Ishikawa (cell line): ENCODE measurements around the gene PAPSS2.

Experiments
- CREB1 ChIP-seq: IDR thresholded peaks from 2 replicates; pipeline ENCODE4 v1.6.1; 2012; ENCODE audit warnings: low read depth
- EGR1 ChIP-seq: IDR thresholded peaks from 2 replicates; pipeline ENCODE4 v1.6.1; 2012
- EP300 ChIP-seq: IDR thresholded peaks from 2 replicates; pipeline ENCODE4 v1.6.1; 2012; ENCODE audit warnings: borderline replicate concordance
- FOXM1 ChIP-seq: IDR thresholded peaks from 2 replicates; pipeline ENCODE4 v1.6.1; 2012; ENCODE audit warnings: low read depth, borderline replicate concordance
- MAX ChIP-seq: IDR thresholded peaks from 2 replicates; pipeline ENCODE4 v1.6.1; 2012
- NFIC ChIP-seq: IDR thresholded peaks from 2 replicates; pipeline ENCODE4 v1.6.1; 2012
- RAD21 ChIP-seq: IDR thresholded peaks from 2 replicates; pipeline ENCODE4 v1.6.1; 2012; ENCODE audit warnings: low read depth
- REST ChIP-seq: IDR thresholded peaks from 2 replicates; pipeline ENCODE4 v1.6.1; 2012; ENCODE audit warnings: low read depth, mild to moderate bottlenecking
- TAF1 ChIP-seq: IDR thresholded peaks from 2 replicates; pipeline ENCODE4 v1.6.1; 2012; ENCODE audit warnings: low read depth, mild to moderate bottlenecking
- TCF12 ChIP-seq: IDR thresholded peaks from 2 replicates; pipeline ENCODE4 v1.6.1; 2012; ENCODE audit warnings: low read depth
- TEAD4 ChIP-seq: IDR thresholded peaks from 2 replicates; pipeline ENCODE4 v1.6.1; 2012
- YY1 ChIP-seq: IDR thresholded peaks from 2 replicates; pipeline ENCODE4 v1.6.1; 2012; ENCODE audit warnings: low read depth
- ZBTB7A ChIP-seq: IDR thresholded peaks from 2 replicates; pipeline ENCODE4 v1.6.1; 2012; ENCODE audit warnings: low read depth
- TF ChIP-seq, protein P1 (sequence below): IDR thresholded peaks from 2 replicates; pipeline ENCODE4 v1.6.1; 2012

The PAPSS2 gene

GRCh38 chr10:87782721-87783120 is 123.0 kb downstream of the PAPSS2 start:
- TF ChIP-seq EGR1 (no peak), MAX (no peak), RAD21 (no peak), TCF12 (no peak), CREB1 (no peak), TAF1 (no peak), REST (no peak), YY1 (no peak), TEAD4 (no peak), ZBTB7A (no peak), NFIC (no peak)
- TF ChIP-seq, protein P1, sequence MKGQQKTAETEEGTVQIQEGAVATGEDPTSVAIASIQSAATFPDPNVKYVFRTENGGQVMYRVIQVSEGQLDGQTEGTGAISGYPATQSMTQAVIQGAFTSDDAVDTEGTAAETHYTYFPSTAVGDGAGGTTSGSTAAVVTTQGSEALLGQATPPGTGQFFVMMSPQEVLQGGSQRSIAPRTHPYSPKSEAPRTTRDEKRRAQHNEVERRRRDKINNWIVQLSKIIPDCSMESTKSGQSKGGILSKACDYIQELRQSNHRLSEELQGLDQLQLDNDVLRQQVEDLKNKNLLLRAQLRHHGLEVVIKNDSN = no peak

GRCh38 chr10:87786421-87786820 is 126.7 kb downstream of the PAPSS2 start:
- TF ChIP-seq RAD21 = no peak
- TF ChIP-seq EGR1 = no peak
- TF ChIP-seq FOXM1 = no peak
- no peak for TF ChIP-seq CREB1

- TF ChIP-seq RAD21 (no peak), CREB1 (no peak), TEAD4 (no peak), EGR1 (no peak), FOXM1 (no peak), EP300 (no peak), NFIC (no peak), TCF12 (no peak), ZBTB7A (no peak), TAF1 (no peak), MAX (no peak)
- TF ChIP-seq, protein P1 = no peak
Observed at GRCh38 chr10:87790185-87790584, 130.5 kb downstream of the PAPSS2 start.

DNA sequence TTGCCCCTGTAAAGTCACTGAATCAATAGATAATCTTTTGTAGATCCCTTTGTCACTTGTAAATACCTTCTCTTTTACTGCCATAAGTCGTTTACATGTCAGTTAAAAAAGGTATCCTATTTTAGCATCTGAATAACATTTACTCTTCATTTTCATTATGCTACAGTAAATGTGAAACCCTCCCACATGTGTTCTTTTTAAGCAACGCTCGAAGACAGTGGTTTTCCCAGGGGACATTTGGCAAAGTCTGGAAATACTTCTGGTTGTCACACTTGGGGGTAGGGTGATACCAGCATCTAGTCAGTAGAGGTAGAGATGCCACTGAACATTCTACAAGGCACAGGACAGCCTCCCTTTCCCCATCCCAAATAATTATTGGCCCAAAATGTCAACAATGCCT is 134.6 kb downstream of the PAPSS2 start:
- TF ChIP-seq RAD21 = no peak
